ENCODE data around the gene KIDINS220. TPM values are rescaled to one million over a fixed set of nuclear protein-coding genes. Genes with fewer than 3 reads are reported as not detected.
A peak's percentile ranks its signal among the peaks of the same experiment; 100 is the strongest.

KIDINS220 gene
- total and polyA plus RNA-seq, 9 of the 15 experiments (the other 6 are each of a cell fraction or from before 2014, with no cell fraction given), result 15.2 to 48.0 (median 34.4) TPM

DNA sequence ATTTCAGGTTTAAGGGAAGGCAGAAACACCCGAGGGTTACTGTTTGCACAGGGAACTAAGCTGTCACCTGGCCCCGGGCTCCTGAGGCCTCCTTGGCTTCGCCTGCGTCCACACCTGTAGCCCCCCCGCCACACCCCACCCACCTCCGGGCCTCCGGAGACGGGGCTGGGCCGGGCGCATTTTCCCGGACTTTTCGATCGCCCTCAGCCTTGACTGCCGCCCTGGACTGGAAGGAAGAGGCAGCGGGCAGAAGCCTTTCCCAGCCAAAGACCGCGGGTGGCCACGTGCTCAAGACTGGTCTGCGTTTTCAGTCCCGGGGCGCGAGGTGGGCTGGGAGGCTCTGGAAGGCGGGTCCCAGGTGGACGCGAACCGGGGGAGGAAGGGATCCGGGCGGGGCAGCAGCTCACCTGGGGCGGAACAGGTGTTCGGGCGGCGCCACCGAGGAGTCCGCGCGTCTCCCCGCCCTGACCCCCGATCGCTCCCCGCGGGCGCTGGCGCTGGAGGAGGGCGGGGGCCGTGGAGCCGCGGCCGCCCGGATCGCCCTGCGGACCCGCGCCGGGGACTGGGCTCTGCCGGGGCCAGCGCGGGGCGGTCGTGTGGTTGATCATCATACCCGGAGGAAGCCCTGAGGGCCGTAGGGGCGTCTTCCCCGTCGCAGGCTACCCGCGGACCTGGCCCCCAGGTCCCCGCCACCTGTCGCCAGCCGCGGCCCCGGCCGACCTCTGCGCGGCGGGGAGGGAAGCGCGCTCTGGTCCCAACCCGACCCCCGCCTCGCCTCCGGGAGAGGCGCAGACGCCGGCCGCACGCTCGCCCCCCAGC, 152.3 kb downstream of the KIDINS220 start (continued):
- TF ChIP-seq, protein P1, sequence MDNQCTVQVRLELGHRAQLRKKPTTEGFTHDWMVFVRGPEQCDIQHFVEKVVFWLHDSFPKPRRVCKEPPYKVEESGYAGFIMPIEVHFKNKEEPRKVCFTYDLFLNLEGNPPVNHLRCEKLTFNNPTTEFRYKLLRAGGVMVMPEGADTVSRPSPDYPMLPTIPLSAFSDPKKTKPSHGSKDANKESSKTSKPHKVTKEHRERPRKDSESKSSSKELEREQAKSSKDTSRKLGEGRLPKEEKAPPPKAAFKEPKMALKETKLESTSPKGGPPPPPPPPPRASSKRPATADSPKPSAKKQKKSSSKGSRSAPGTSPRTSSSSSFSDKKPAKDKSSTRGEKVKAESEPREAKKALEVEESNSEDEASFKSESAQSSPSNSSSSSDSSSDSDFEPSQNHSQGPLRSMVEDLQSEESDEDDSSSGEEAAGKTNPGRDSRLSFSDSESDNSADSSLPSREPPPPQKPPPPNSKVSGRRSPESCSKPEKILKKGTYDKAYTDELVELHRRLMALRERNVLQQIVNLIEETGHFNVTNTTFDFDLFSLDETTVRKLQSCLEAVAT (IDR thresholded peaks at IDR 0.05), result 0 out of 4 replicates have a peak, but pooled peaks of 1 of the 2 experiments have one; percentile 9
- TF ChIP-seq, protein P2, sequence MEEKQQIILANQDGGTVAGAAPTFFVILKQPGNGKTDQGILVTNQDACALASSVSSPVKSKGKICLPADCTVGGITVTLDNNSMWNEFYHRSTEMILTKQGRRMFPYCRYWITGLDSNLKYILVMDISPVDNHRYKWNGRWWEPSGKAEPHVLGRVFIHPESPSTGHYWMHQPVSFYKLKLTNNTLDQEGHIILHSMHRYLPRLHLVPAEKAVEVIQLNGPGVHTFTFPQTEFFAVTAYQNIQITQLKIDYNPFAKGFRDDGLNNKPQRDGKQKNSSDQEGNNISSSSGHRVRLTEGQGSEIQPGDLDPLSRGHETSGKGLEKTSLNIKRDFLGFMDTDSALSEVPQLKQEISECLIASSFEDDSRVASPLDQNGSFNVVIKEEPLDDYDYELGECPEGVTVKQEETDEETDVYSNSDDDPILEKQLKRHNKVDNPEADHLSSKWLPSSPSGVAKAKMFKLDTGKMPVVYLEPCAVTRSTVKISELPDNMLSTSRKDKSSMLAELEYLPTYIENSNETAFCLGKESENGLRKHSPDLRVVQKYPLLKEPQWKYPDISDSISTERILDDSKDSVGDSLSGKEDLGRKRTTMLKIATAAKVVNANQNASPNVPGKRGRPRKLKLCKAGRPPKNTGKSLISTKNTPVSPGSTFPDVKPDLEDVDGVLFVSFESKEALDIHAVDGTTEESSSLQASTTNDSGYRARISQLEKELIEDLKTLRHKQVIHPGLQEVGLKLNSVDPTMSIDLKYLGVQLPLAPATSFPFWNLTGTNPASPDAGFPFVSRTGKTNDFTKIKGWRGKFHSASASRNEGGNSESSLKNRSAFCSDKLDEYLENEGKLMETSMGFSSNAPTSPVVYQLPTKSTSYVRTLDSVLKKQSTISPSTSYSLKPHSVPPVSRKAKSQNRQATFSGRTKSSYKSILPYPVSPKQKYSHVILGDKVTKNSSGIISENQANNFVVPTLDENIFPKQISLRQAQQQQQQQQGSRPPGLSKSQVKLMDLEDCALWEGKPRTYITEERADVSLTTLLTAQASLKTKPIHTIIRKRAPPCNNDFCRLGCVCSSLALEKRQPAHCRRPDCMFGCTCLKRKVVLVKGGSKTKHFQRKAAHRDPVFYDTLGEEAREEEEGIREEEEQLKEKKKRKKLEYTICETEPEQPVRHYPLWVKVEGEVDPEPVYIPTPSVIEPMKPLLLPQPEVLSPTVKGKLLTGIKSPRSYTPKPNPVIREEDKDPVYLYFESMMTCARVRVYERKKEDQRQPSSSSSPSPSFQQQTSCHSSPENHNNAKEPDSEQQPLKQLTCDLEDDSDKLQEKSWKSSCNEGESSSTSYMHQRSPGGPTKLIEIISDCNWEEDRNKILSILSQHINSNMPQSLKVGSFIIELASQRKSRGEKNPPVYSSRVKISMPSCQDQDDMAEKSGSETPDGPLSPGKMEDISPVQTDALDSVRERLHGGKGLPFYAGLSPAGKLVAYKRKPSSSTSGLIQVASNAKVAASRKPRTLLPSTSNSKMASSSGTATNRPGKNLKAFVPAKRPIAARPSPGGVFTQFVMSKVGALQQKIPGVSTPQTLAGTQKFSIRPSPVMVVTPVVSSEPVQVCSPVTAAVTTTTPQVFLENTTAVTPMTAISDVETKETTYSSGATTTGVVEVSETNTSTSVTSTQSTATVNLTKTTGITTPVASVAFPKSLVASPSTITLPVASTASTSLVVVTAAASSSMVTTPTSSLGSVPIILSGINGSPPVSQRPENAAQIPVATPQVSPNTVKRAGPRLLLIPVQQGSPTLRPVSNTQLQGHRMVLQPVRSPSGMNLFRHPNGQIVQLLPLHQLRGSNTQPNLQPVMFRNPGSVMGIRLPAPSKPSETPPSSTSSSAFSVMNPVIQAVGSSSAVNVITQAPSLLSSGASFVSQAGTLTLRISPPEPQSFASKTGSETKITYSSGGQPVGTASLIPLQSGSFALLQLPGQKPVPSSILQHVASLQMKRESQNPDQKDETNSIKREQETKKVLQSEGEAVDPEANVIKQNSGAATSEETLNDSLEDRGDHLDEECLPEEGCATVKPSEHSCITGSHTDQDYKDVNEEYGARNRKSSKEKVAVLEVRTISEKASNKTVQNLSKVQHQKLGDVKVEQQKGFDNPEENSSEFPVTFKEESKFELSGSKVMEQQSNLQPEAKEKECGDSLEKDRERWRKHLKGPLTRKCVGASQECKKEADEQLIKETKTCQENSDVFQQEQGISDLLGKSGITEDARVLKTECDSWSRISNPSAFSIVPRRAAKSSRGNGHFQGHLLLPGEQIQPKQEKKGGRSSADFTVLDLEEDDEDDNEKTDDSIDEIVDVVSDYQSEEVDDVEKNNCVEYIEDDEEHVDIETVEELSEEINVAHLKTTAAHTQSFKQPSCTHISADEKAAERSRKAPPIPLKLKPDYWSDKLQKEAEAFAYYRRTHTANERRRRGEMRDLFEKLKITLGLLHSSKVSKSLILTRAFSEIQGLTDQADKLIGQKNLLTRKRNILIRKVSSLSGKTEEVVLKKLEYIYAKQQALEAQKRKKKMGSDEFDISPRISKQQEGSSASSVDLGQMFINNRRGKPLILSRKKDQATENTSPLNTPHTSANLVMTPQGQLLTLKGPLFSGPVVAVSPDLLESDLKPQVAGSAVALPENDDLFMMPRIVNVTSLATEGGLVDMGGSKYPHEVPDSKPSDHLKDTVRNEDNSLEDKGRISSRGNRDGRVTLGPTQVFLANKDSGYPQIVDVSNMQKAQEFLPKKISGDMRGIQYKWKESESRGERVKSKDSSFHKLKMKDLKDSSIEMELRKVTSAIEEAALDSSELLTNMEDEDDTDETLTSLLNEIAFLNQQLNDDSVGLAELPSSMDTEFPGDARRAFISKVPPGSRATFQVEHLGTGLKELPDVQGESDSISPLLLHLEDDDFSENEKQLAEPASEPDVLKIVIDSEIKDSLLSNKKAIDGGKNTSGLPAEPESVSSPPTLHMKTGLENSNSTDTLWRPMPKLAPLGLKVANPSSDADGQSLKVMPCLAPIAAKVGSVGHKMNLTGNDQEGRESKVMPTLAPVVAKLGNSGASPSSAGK (IDR thresholded peaks at IDR 0.05), result peak; percentile 95
- TF ChIP-seq RBFOX2 (IDR thresholded peaks at IDR 0.05; ENCODE audit: low read depth, low read length) (peak; percentile 64), SLC30A9 (CRISPR knock-in tag; IDR thresholded peaks at IDR 0.05) (0 out of 2 replicates have a peak, but pooled peaks have one; percentile 26), POLR2A (conservative IDR thresholded peaks at IDR 0.05) (peak; percentile 40; the same call in 1 of the 2 replicates), ZNF311 (CRISPR knock-in tag; IDR thresholded peaks at IDR 0.05) (no peak), TAF1 (IDR thresholded peaks at IDR 0.05; ENCODE audit: control insufficient read depth, extremely low read depth, insufficient read depth, low read length, severe bottlenecking) (peak; percentile 6), CBX1 (IDR thresholded peaks at IDR 0.05; ENCODE audit: low read depth) (peak; percentile 15; the same call in 1 of the 2 replicates)

Data from K562 (cell line).